Smooth muscle cell of bladder (primary cell): Measurements from ENCODE around the gene ANXA8L1. TPM values are rescaled to one million over a fixed set of nuclear protein-coding genes. Genes with fewer than 3 reads are reported as not detected.

Source experiments
- total RNA-seq: library from RNA; depleted of rRNA; stranded (reverse); fragments of >200 nt; gene quantifications from 2 replicates; pipeline ENCODE4 v1.2.3, GENCODE V29; 2014

ANXA8L1 gene
- total RNA-seq: 0.43 TPM in 1 of 2 replicates, not detected in the other

GRCh38 chr10:46375406-46375805 is at the start of gene ANXA8L1:
Gene ANXA8L1, plus strand, starts transcription at chr10:46375776. Its CDS starts 76 bp downstream, at chr10:46375852.

Other genes starting within 250 kb of the ANXA8L1 start
- gene ANTXRL, start 88.8 kb upstream of the ANXA8L1 start, total RNA-seq: not detected in 2 replicates
- 0.71 and 1.1 TPM in 2 replicates for gene NPY4R, start 90.2 kb downstream of the ANXA8L1 start, total RNA-seq
- under 0.01 TPM in 2 replicates for gene GPRIN2, start 180.9 kb downstream of the ANXA8L1 start, total RNA-seq
- gene SYT15, start 203.4 kb downstream of the ANXA8L1 start, total RNA-seq: 0.71 and 0.92 TPM in 2 replicates